GM23338 (cell line): ENCODE data around the gene GSTT2B. TPM values are rescaled to one million over a fixed set of nuclear protein-coding genes. Genes with fewer than 3 reads are reported as not detected.

ENCODE experiments used
- ATAC-seq: fragments of 200-7000 bp; cut with Tn5 transposase; 3 replicates; pipeline ENCODE4 v1.9.1; 2020
- DNase-seq: peaks from one replicate; pipeline ENCODE4 v3.0.0-alpha.2; 2015; ENCODE audit warnings: low spot score
- H2AFZ ChIP-seq: fragments of 200-600 bp; sonication (generic); 2 replicates; pipeline ENCODE4 v1.8.0; 2016; ENCODE audit warnings: antibody characterized with exemption, mild to moderate bottlenecking, moderate library complexity
- H3F3A ChIP-seq: fragments of 200-600 bp; sonication (generic); replicated peaks from 2 replicates; pipeline ENCODE4 v1.8.0; 2017; ENCODE audit warnings: antibody characterized with exemption, mixed run types, low read depth
- H3K27ac ChIP-seq: fragments of 200-600 bp; sonication (generic); 2 replicates; pipeline ENCODE4 v1.6.1; 2016; ENCODE audit warnings: low read depth
- H3K27me3 ChIP-seq: fragments of 200-600 bp; sonication (generic); 2 replicates; pipeline ENCODE4 v1.8.0; 2016; ENCODE audit warnings: mild to moderate bottlenecking, mixed run types, moderate library complexity; ENCODE audit not compliant: insufficient read depth
- H3K36me3 ChIP-seq: fragments of 200-600 bp; sonication (generic); 2 replicates; pipeline ENCODE4 v1.8.0; 2016; ENCODE audit warnings: mild to moderate bottlenecking; ENCODE audit not compliant: insufficient read depth
- H3K4me1 ChIP-seq: fragments of 200-600 bp; sonication (generic); 2 replicates; pipeline ENCODE4 v1.8.0; 2016; ENCODE audit warnings: mild to moderate bottlenecking, moderate library complexity; ENCODE audit not compliant: insufficient read depth
- H3K4me2 ChIP-seq: fragments of 200-600 bp; sonication (generic); 2 replicates; pipeline ENCODE4 v1.7.1; 2017; ENCODE audit warnings: mixed run types
- H3K4me3 ChIP-seq: fragments of 200-600 bp; sonication (generic); 2 replicates; pipeline ENCODE4 v1.6.1; 2016; ENCODE audit warnings: mixed run types
- H3K79me2 ChIP-seq: fragments of 200-600 bp; sonication (generic); replicated peaks from 2 replicates; pipeline ENCODE4 v1.8.0; 2017; ENCODE audit warnings: mild to moderate bottlenecking; ENCODE audit not compliant: insufficient read depth
- H3K9me2 ChIP-seq: fragments of 200-600 bp; sonication (generic); 2 replicates; pipeline ENCODE4 v1.8.0; 2017; ENCODE audit not compliant: insufficient read depth
- H4K20me1 ChIP-seq: fragments of 200-600 bp; sonication (generic); replicated peaks from 2 replicates; pipeline ENCODE4 v1.8.0; 2017; ENCODE audit warnings: mild to moderate bottlenecking; ENCODE audit not compliant: insufficient read depth
- H3K27ac Mint-ChIP-seq: 2 replicates; pipeline ENCODE4 v1.8.0; 2020; ENCODE audit warnings: inconsistent platforms, mild to moderate bottlenecking, moderate library complexity, mixed read lengths
- H3K27me3 Mint-ChIP-seq: 3 replicates; pipeline ENCODE4 v1.8.0; 2022; ENCODE audit warnings: low read depth, mild to moderate bottlenecking, moderate library complexity, mixed read lengths, inconsistent platforms; ENCODE audit not compliant: insufficient read depth, poor library complexity
- H3K36me3 Mint-ChIP-seq: 3 replicates; pipeline ENCODE4 v1.8.0; 2021; ENCODE audit warnings: low read depth, mild to moderate bottlenecking, inconsistent platforms, moderate library complexity, mixed read lengths
- H3K4me1 Mint-ChIP-seq: 3 replicates; pipeline ENCODE4 v1.8.0; 2020; ENCODE audit warnings: mild to moderate bottlenecking, inconsistent platforms, mixed read lengths
- H3K4me3 Mint-ChIP-seq: 3 replicates; pipeline ENCODE4 v1.8.0; 2021; ENCODE audit warnings: moderate library complexity, mild to moderate bottlenecking, inconsistent platforms, mixed read lengths
- H3K9me3 Mint-ChIP-seq: 3 replicates; pipeline ENCODE4 v1.8.0; 2020; ENCODE audit warnings: moderate library complexity, mild to moderate bottlenecking, inconsistent platforms, mixed read lengths
- CREB1 ChIP-seq: fragments of 250-450 bp; sonication (Bioruptor Pico); IDR thresholded peaks from 2 replicates; pipeline ENCODE4 v1.5.0; 2020; ENCODE audit warnings: low read depth, mild to moderate bottlenecking, moderate library complexity
- EZH2 ChIP-seq: fragments of 200-600 bp; sonication (generic); IDR thresholded peaks from one replicate; pipeline ENCODE4 v1.8.0; 2017; ENCODE audit warnings: antibody characterized with exemption, mild to moderate bottlenecking, low read depth; ENCODE audit not compliant: unreplicated experiment
- POLR2AphosphoS5 ChIP-seq: IDR thresholded peaks from 2 replicates; pipeline ENCODE4 v1.6.1; 2016; ENCODE audit warnings: antibody characterized with exemption, low read depth
- ZNF331 ChIP-seq: fragments of 250-450 bp; sonication (Bioruptor Pico); IDR thresholded peaks from 2 replicates; pipeline ENCODE4 v1.5.0; 2020; ENCODE audit warnings: low read depth, mild to moderate bottlenecking, moderate library complexity
- polyA plus RNA-seq: library from polyadenylated mRNA; unstranded; fragments of >200 nt; fragmentation: Nextera tagmentation; extraction: Ambion mirVana; gene quantifications from 2 replicates; pipeline ENCODE4 v1.2.1, GENCODE V29; 2016
- total RNA-seq: library from RNA; depleted of rRNA; stranded (reverse); fragments of >200 nt; shearing (Covaris generic); gene quantifications from 2 replicates; pipeline ENCODE4 v1.2.3, GENCODE V29; 2014
- TF ChIP-seq, protein P1 (sequence below), 2 experiments: fragments of 200-600 bp in 1 of 2; sonication (generic) in 1 of 2; conservative IDR thresholded peaks; 2 replicates each; pipeline versions ENCODE4 v1.5.1 to v1.6.1; 2016 to 2017; ENCODE audit warnings: antibody characterized with exemption in 2 of 2, low read depth in 2 of 2, mild to moderate bottlenecking in 2 of 2, moderate library complexity in 1 of 2
- TF ChIP-seq, protein P2 (sequence below): IDR thresholded peaks from one replicate; pipeline ENCODE4 v1.6.1; 2018; ENCODE audit warnings: antibody characterized with exemption; ENCODE audit not compliant: unreplicated experiment
- TF ChIP-seq, protein P3 (sequence below): IDR thresholded peaks from 2 replicates; pipeline ENCODE4 v1.6.1; 2016; ENCODE audit warnings: antibody characterized with exemption

Gene GSTT2B
- total and polyA plus RNA-seq, 2 experiments from 2014 or later = 5.7 to 17.2 TPM

DNA sequence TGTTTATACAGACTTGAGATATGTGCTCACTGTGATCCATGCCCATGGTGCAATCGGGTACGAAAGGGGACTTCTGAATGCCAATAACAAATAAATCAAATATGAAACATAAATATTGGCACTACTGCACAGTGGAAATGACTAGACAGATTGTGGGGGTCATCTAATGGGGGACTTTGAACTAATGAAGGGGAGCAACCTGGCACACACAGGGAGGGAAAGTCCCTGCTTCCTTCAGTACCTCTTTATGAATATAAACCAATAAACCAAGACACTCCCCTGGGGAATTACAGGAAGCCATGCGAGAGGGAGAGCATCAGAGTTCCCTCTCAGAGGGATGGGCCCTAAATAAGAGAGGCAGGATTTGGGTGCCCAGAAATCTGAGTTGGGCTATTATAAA, 45.7 kb downstream of the GSTT2B start:
- ATAC-seq (no peak), DNase-seq (no peak)
- peaks cover 10% of the 10 kb centered on the region; the same call in 2 of the 3 replicates for H3K36me3 Mint-ChIP-seq
- H3K79me2 ChIP-seq = no peaks in the 10 kb centered on the region
- peaks cover 3% of the 10 kb centered on the region; the same call in 1 of the 2 replicates for H3K9me2 ChIP-seq
- H3K4me3 ChIP-seq = no peak overlapping the region
- no peak overlapping the region for H2AFZ ChIP-seq
- no peak overlapping the region for H3K27ac ChIP-seq
- H3K27ac Mint-ChIP-seq = no peak overlapping the region; the same call in 1 of the 2 replicates
- peaks cover 6% of the 10 kb centered on the region; the same call in 1 of the 2 replicates for H3K4me1 ChIP-seq
- peaks cover 8% of the 10 kb centered on the region for H3K27me3 Mint-ChIP-seq
- H3K4me1 Mint-ChIP-seq = peaks cover 3% of the 10 kb centered on the region; the same call in 2 of the 3 replicates
- H3K36me3 ChIP-seq = no peaks in the 10 kb centered on the region; the same call in 1 of the 2 replicates
- H3F3A ChIP-seq = peaks cover 7% of the 10 kb centered on the region; the same call in 1 of the 2 replicates
- H3K4me3 Mint-ChIP-seq = no peak overlapping the region
- TF ChIP-seq, protein P1, sequence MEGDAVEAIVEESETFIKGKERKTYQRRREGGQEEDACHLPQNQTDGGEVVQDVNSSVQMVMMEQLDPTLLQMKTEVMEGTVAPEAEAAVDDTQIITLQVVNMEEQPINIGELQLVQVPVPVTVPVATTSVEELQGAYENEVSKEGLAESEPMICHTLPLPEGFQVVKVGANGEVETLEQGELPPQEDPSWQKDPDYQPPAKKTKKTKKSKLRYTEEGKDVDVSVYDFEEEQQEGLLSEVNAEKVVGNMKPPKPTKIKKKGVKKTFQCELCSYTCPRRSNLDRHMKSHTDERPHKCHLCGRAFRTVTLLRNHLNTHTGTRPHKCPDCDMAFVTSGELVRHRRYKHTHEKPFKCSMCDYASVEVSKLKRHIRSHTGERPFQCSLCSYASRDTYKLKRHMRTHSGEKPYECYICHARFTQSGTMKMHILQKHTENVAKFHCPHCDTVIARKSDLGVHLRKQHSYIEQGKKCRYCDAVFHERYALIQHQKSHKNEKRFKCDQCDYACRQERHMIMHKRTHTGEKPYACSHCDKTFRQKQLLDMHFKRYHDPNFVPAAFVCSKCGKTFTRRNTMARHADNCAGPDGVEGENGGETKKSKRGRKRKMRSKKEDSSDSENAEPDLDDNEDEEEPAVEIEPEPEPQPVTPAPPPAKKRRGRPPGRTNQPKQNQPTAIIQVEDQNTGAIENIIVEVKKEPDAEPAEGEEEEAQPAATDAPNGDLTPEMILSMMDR (conservative IDR thresholded peaks at IDR 0.05; ENCODE audit: low read depth in 2 of 2) = no peak
- H4K20me1 ChIP-seq = no peaks in the 10 kb centered on the region
- no peaks in the 10 kb centered on the region for H3K27me3 ChIP-seq
- H3K4me2 ChIP-seq = no peak overlapping the region
- peaks cover 23% of the 10 kb centered on the region for H3K9me3 Mint-ChIP-seq

DNA sequence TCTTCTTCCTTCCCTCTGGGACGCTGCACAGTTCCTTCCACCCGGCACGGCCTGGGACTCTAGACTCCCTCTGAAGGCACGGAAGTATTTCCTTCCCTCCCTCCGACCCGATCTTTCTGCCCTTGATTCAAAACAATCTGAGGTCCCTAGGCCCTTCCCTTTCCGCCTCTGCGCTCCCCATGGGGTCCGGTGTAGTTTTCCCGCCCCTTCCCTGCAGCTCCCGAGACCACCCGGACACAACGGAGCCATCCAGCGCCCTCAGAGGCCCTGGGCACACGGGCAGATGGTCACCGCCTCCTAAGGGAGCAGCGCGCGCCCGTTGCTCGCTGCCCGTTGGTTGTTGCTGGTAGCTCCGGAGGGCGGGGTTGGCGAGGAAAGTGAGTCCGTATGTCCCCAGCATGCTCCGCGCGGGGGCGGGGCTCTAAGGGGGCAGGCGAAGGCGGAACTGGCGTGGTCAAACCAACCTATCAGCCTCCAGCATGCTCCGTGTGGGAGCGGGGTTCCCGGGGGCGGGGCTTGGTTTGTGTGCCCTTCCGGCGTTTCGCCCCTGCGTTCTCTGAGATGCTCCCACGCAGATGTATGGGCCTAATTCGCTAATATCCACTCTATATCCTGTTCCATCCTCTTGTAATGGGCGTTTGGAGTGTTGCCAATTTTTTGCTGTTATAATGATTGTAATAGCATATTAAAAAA, 47.2 kb downstream of the GSTT2B start:
- ATAC-seq (peak; percentile 98), DNase-seq (peak; percentile 100)
- H3K4me3 ChIP-seq = peak overlapping the region; percentile 53
- peak overlapping the region; percentile 95 for H3K27ac Mint-ChIP-seq
- H3F3A ChIP-seq = peaks cover 10% of the 10 kb centered on the region; the same call in 1 of the 2 replicates
- TF ChIP-seq POLR2AphosphoS5 (peak; percentile 97), CREB1 (0 out of 2 replicates have a peak, but pooled peaks have one; percentile 7), EZH2 (no peak), ZNF331 (CRISPR knock-in tag) (no peak)
- TF ChIP-seq, protein P2, sequence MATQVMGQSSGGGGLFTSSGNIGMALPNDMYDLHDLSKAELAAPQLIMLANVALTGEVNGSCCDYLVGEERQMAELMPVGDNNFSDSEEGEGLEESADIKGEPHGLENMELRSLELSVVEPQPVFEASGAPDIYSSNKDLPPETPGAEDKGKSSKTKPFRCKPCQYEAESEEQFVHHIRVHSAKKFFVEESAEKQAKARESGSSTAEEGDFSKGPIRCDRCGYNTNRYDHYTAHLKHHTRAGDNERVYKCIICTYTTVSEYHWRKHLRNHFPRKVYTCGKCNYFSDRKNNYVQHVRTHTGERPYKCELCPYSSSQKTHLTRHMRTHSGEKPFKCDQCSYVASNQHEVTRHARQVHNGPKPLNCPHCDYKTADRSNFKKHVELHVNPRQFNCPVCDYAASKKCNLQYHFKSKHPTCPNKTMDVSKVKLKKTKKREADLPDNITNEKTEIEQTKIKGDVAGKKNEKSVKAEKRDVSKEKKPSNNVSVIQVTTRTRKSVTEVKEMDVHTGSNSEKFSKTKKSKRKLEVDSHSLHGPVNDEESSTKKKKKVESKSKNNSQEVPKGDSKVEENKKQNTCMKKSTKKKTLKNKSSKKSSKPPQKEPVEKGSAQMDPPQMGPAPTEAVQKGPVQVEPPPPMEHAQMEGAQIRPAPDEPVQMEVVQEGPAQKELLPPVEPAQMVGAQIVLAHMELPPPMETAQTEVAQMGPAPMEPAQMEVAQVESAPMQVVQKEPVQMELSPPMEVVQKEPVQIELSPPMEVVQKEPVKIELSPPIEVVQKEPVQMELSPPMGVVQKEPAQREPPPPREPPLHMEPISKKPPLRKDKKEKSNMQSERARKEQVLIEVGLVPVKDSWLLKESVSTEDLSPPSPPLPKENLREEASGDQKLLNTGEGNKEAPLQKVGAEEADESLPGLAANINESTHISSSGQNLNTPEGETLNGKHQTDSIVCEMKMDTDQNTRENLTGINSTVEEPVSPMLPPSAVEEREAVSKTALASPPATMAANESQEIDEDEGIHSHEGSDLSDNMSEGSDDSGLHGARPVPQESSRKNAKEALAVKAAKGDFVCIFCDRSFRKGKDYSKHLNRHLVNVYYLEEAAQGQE = no peak
- TF ChIP-seq, protein P1 (conservative IDR thresholded peaks at IDR 0.05; ENCODE audit: low read depth in 2 of 2) = no peak
- TF ChIP-seq, protein P3, sequence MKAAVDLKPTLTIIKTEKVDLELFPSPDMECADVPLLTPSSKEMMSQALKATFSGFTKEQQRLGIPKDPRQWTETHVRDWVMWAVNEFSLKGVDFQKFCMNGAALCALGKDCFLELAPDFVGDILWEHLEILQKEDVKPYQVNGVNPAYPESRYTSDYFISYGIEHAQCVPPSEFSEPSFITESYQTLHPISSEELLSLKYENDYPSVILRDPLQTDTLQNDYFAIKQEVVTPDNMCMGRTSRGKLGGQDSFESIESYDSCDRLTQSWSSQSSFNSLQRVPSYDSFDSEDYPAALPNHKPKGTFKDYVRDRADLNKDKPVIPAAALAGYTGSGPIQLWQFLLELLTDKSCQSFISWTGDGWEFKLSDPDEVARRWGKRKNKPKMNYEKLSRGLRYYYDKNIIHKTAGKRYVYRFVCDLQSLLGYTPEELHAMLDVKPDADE = 0 out of 2 replicates have a peak, but pooled peaks have one; percentile 30
- H3K4me1 Mint-ChIP-seq = peaks cover 18% of the 10 kb centered on the region; the same call in 2 of the 3 replicates
- peaks cover 8% of the 10 kb centered on the region for H3K27me3 Mint-ChIP-seq
- H4K20me1 ChIP-seq = no peaks in the 10 kb centered on the region
- H3K4me3 Mint-ChIP-seq = peak overlapping the region; percentile 79
- H3K4me1 ChIP-seq = peaks cover 16% of the 10 kb centered on the region
- peaks cover 7% of the 10 kb centered on the region; the same call in 2 of the 3 replicates for H3K36me3 Mint-ChIP-seq
- H3K27me3 ChIP-seq = no peaks in the 10 kb centered on the region
- no peaks in the 10 kb centered on the region for H3K79me2 ChIP-seq
- 0 out of 2 replicates have a peak overlapping the region, but pooled peaks have one; percentile 7 for H2AFZ ChIP-seq
- H3K4me2 ChIP-seq = peak overlapping the region; percentile 77
- peaks cover 23% of the 10 kb centered on the region for H3K9me3 Mint-ChIP-seq
- H3K9me2 ChIP-seq = peaks cover 4% of the 10 kb centered on the region; the same call in 1 of the 2 replicates
- H3K36me3 ChIP-seq = no peaks in the 10 kb centered on the region; the same call in 1 of the 2 replicates
- peak overlapping the region; percentile 92 for H3K27ac ChIP-seq
